GM18907 (cell line): Measurements from ENCODE around the gene LGALS4.
"Not testable (repeated sequence)": the region's sequence is repeated elsewhere in the genome, so short reads cannot be mapped to it uniquely, and the experiment has no call there.

ENCODE experiments used
- ATAC-seq: cut with Tn5 transposase; IDR thresholded peaks from one replicate; pipeline ENCODE4 v1.9.1; 2021; ENCODE audit warnings: mild to moderate bottlenecking, moderate library complexity; ENCODE audit not compliant: unreplicated experiment

LGALS4 gene

DNA sequence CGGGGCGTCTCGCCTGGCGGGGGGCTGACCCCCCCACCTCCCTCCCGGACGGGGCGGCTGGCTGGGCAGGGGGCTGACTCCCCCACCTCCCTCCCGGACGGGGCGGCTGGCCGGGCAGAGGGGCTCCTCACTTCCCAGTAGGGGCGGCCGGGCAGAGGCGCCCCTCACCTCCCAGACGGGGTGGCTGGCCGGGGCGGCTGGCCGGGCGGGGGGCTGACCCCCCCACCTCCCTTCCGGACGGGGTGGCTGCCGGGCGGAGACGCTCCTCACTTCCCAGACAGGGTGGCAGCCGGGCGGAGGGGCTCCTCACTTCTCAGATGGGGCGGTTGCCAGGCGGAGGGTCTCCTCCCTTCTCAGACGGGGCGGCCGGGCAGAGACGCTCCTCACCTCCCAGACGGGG, 15.0 kb downstream of the LGALS4 start:
- not testable (repeated sequence) for ATAC-seq

- no peak for ATAC-seq
Measured at GRCh38 chr19:38796154-38796553, 16.6 kb downstream of the LGALS4 start.

- ATAC-seq = no peak
Measured at GRCh38 chr19:38795549-38795948, 17.2 kb downstream of the LGALS4 start.

- no peak for ATAC-seq
Measured at GRCh38 chr19:38793671-38794070, 19.1 kb downstream of the LGALS4 start.

GRCh38 chr19:38793177-38793576, 19.6 kb downstream of the LGALS4 start:
- no peak for ATAC-seq

- no peak for ATAC-seq
Measured at GRCh38 chr19:38792250-38793111, 20.3 kb downstream of the LGALS4 start.

GRCh38 chr19:38791451-38792064, 21.2 kb downstream of the LGALS4 start:
- peak; percentile 75 for ATAC-seq

GRCh38 chr19:38790507-38791403, 22.0 kb downstream of the LGALS4 start:
- ATAC-seq = not testable (repeated sequence)

GRCh38 chr19:38788478-38789243, 24.1 kb downstream of the LGALS4 start, which contains the start of gene LGALS7B:
TSS of gene LGALS7B (plus strand) at chr19:38789200. CDS start at chr19:38789227, 27 bp downstream.
- no peak for ATAC-seq

DNA sequence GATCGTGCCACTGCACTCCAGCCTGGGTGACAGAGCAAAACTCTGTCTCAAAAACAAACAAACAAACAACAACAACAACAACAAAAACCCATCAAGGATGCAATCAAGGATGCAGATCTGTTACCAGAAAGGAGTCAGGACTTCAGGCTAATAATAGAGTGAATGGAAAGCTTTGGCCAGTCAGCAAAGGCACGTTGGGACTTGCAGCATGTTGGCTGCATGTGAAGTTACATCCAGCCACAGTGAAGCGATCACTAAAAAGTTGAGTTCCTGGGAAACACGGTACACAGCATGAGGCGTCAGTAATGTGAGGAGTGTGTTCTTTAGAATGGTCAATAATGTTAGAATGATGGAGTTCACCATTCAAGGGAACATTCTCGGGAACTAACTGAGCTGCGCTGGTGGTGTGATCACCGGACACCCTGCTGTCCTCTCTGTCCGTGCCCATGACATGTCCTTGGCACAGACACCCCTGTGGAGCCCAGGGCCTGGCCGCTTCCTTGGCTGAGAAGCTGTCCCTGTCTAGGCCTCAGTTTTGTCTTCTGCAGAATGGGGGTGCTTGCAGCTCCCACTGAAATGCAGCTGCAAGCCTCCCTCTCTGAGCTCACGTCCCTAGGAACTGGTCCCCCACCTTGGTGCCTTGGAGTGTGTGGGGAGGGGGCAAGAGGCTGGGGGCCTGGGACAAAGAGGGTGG, 26.0 kb downstream of the LGALS4 start:
- no peak for ATAC-seq

- not testable (repeated sequence) for ATAC-seq
Measured at GRCh38 chr19:38786061-38786460, 26.7 kb downstream of the LGALS4 start.

DNA sequence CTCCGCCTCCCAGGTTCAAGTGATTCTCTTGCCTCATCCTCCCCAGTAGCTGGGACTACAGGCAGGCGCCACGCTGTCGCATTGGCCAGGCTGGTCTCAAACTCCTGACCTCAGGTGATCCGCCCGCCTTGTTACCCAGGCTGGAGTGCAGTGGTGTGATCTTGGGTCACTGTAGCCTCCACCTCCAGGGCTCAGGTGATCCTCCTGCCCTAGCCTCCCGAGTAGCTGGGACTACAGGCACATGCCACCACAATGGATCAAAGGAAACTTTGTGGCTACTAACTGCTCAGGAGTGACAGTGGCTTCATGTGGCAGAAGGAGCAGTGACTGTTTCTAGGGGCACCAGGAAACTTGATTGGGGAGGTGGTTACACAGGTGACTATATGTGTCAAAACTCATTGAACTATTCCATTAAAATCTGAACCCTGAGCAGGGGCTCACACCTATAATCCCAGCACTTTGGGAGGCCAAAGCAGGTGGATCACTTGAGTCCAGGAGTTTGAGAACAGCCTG, 27.5 kb downstream of the LGALS4 start:
- ATAC-seq = no peak

DNA sequence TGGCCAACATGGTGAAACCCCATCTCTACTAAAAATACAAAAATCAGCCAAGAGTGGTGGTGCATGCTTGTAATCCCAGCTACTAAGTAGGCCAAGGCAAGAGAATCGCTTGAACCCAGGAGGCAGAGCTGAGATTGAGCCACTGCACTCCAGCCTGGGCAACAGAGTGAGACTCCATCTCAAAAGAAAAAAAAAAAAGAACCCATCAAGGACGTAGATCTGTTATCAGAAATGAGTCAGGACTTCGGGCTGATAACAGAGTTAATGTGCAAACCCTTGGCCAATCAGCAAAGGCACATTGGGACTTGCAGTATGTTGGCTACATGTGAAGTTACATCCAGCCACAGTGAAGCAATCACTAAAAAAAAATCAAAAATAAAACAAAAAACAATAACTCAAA, 28.5 kb downstream of the LGALS4 start:
- ATAC-seq = no peak

DNA sequence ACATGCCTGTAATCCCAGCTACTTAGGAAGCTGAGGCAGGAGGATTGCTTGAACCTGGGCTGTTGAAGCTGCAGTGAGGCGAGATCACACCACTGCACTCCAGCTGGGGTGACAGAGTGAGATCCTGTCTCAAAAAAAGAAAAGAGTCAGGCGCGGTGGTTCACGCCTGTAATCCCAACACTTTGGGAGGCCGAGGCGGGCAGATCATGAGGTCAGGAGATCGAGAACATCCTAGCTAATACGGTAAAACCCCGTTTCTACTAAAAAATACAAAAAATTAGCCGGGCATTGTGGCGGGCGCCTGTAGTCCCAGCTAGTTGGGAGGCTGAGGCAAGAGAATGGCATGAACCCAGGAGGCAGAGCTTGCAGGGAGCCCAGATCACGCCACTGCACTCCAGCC, 30.5 kb downstream of the LGALS4 start:
- ATAC-seq = not testable (repeated sequence)

DNA sequence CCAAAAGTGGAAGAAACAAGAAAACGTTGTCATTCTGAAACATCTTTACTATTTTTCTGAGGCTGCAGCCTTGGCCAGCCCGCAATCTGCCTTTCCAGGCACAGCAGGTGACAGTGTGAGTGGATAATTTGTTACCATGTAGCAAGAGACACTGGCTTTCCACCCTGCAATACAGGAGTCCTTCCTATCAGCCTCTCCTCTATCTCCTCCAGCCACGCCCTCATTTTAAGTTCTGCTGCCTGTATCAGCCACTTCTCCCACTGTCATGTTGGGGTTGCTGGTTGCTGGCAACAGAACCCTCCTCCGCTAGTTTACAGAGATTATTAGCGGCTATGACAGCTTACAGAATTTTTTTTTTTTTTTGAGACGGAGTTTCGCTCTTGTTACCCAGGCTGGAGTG, 31.7 kb downstream of the LGALS4 start:
- no peak for ATAC-seq

- ATAC-seq = no peak
Measured at GRCh38 chr19:38780443-38780842, 32.3 kb downstream of the LGALS4 start.

- no peak for ATAC-seq
Measured at GRCh38 chr19:38778733-38779132, 34.0 kb downstream of the LGALS4 start.

DNA sequence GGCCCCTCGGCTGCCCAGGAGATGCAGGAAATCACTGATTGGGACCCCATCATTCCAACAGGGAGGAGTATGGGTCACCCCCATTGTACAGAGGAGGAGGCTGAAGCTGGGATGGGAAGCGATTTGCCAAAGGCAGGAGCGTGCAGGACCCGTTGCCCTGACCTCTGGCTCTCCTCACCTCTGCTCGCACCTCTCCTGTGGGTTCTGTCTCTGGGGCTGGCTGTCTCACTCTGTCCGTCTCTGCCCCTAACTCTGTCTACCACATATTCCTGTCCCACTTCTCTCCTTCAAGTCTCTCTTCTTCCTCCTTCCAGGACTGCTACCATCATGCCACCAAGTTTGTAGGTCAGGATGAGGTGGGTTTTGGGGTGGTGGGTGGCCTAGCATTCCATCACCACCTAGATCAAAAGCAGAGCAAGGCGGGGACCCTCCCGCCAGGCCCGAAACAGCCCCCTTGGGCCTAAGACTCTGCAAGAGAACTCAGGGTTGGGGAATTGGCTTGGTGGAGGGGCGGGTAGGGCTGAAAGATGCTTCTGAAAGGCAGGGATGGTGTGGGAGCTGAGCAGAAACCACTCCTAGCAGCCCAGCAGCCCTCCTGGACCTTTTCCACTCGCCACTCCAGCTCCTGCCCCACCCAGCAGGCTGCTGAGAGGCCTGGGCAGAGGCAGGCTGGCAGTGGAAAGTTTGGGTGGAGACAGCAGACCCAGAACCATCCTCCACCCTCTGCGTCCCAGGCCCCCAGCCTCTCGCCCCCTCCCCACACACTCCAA, 38.4 kb downstream of the LGALS4 start:
- no peak for ATAC-seq
